Testis (tissue), 3 donors: ENCODE data around the gene TP73. TPM values are rescaled to one million over a fixed set of nuclear protein-coding genes. Genes with fewer than 3 reads are reported as not detected.

Experiments
- DNase-seq: peaks from one replicate; pipeline ENCODE4 v3.0.0-alpha.2; 2019
- H3K27ac ChIP-seq, 2 donors: fragments of 200-600 bp; sonication (generic); one replicate each; pipeline ENCODE4 v1.5.1; 2019
- H3K27me3 ChIP-seq: fragments of 200-600 bp; sonication (generic); one replicate; pipeline ENCODE4 v1.5.1; 2019
- H3K36me3 ChIP-seq: fragments of 200-600 bp; sonication (generic); one replicate; pipeline ENCODE4 v1.5.1; 2017; ENCODE audit warnings: low read depth; ENCODE audit errors: missing control alignments
- H3K4me1 ChIP-seq: fragments of 200-600 bp; sonication (generic); one replicate; pipeline ENCODE4 v1.5.1; 2019
- H3K4me3 ChIP-seq, 2 donors: fragments of 200-600 bp; sonication (generic); one replicate each; pipeline ENCODE4 v1.5.1; 2017 to 2019
- H3K9me3 ChIP-seq: fragments of 200-600 bp; sonication (generic); one replicate; pipeline ENCODE4 v1.5.1; 2017
- POLR2A ChIP-seq: fragments of 450-650 bp; IDR thresholded peaks from one replicate; pipeline ENCODE4 v1.6.1; 2017; ENCODE audit warnings: antibody characterized with exemption, mild to moderate bottlenecking, moderate library complexity
- WGBS, 2 donors: methylation state at CpG; one replicate each; pipeline ENCODE4 v1.1.5; 2018; 5-methylcytosine and 5-hydroxymethylcytosine counted together
- intact Hi-C: fragments of 100-400 bp; cut with DNase I; formaldehyde crosslinking; loops from one replicate; pipeline ENCODE4 v1.15.1; 2023; ENCODE audit warnings: low total_unique reads
- polyA plus RNA-seq: library from polyadenylated mRNA; stranded (reverse); fragments of 350-450 nt; fragmentation: Illumina TruSeq; extraction: RNeasy Lipid Tissue Mini Kit (QIAGEN cat#74804); gene quantifications from one replicate; pipeline ENCODE4 v1.2.3, GENCODE V29; 2014; ENCODE audit warnings: low read depth, low replicate concordance; ENCODE audit not compliant: insufficient read depth
- total RNA-seq, 2 donors: library from RNA; depleted of rRNA; stranded (reverse); fragments of >200 nt; gene quantifications; one replicate each; pipeline ENCODE4 v1.2.3, GENCODE V29; 2016
- TF ChIP-seq, protein P1 (sequence below), 3 experiments: fragments of 450-650 bp in 2 of 3; fragments of 200-600 bp in 1 of 3; sonication (generic) in 1 of 3; IDR thresholded peaks; one replicate each; pipeline ENCODE4 v1.5.1; 2016 to 2019; ENCODE audit warnings: antibody characterized with exemption in 3 of 3, mild to moderate bottlenecking in 2 of 3, moderate library complexity in 1 of 3

Gene TP73
- total and polyA plus RNA-seq, 3 donors from 2014 or later, result 1.3 to 2.2 (median 1.5) TPM

DNA sequence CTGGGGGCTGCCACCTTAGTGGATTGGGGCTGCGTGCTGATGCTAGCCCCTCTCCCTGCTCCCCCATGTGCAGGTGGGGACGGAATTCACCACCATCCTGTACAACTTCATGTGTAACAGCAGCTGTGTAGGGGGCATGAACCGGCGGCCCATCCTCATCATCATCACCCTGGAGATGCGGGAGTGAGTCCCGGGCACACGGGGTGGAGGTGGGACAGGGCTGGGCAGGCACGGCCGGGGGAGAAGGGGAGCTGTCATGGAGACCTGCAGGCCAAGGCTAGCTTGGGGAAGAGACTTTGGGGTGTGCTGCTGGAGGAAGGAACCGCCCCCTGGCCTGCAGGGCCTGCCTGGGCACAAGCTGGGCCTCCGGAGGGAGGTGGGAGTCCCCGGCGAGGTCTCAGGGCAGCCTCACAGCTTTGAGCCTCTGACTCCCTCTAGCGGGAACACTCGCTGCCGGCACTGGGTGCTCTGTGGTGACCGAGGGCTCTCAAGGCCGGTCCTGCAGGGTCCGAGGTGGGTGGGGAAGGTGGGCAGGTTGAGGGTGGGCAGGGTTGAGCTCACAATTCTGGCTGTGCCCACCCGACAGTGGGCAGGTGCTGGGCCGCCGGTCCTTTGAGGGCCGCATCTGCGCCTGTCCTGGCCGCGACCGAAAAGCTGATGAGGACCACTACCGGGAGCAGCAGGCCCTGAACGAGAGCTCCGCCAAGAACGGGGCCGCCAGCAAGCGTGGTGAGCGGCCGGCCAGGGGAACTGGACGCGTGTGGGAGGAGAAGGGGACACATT lies 74.9 kb downstream of the TP73 start:
- H3K36me3 ChIP-seq, result no peaks in the 10 kb centered on the region
- no peaks in the 10 kb centered on the region for H3K4me1 ChIP-seq
- no peaks in the 10 kb centered on the region for H3K27me3 ChIP-seq
- WGBS, 2 donors, result 52 to 59% methylated on average over 17 to 36 of the region's 37 CpGs
- no peaks in the 10 kb centered on the region for H3K9me3 ChIP-seq
- no peak overlapping the region for H3K4me3 ChIP-seq
- intact Hi-C loops, result no loop called here
- no peak overlapping the region for H3K27ac ChIP-seq
- TF ChIP-seq POLR2A, result no peak
- TF ChIP-seq, protein P1, sequence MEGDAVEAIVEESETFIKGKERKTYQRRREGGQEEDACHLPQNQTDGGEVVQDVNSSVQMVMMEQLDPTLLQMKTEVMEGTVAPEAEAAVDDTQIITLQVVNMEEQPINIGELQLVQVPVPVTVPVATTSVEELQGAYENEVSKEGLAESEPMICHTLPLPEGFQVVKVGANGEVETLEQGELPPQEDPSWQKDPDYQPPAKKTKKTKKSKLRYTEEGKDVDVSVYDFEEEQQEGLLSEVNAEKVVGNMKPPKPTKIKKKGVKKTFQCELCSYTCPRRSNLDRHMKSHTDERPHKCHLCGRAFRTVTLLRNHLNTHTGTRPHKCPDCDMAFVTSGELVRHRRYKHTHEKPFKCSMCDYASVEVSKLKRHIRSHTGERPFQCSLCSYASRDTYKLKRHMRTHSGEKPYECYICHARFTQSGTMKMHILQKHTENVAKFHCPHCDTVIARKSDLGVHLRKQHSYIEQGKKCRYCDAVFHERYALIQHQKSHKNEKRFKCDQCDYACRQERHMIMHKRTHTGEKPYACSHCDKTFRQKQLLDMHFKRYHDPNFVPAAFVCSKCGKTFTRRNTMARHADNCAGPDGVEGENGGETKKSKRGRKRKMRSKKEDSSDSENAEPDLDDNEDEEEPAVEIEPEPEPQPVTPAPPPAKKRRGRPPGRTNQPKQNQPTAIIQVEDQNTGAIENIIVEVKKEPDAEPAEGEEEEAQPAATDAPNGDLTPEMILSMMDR (IDR thresholded peaks at IDR 0.05), result peak in 1 of 3 experiments; percentile 33
- peak; percentile 60 for DNase-seq

DNA sequence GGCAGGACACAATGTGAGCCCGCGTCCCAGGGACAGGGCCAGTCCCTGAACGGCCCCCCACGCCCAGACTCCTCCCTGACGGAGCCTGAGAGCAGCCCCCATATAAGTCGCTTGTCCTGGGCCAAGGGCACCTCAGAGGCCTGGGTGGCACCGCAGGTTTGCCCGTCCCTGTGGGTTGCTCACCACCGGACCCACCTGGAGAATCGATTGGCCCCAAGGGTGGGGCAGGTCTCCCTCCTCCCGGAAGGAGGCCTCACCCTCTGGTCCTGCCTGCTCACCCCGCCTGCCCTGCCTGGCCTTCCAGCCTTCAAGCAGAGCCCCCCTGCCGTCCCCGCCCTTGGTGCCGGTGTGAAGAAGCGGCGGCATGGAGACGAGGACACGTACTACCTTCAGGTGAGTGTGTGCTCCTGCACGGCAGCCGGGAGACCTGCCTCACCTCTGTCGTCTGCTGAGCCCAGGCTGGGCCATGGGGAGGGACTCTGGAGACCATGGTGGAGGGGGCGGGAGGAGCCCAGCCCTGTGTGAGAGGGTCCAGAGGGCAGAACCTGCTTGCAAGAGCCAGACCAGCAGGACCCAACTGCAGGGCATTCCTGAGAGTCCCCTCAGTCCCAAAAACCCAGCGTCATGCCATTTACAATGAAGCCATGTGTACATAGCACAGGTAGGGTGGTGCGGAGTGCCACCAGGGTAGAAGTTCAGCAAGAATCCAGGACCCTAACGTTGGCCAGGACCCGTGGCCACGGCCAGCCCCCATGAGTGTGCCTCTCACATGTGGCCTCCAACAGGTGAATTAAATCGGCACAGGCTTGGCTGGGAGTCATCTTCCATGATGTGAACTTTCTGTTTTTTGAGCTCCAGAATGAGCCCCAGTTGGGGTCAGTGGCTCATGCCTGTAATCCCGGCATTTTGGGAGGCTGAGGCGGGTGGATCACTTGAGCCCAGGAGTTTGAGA lies 75.8 kb downstream of the TP73 start:
- no peak for TF ChIP-seq POLR2A
- TF ChIP-seq, protein P1 (IDR thresholded peaks at IDR 0.05), result no peak
- Histone ChIP-seq H3K4me3 (no peak overlapping the region), H3K4me1 (no peaks in the 10 kb centered on the region), H3K9me3 (no peaks in the 10 kb centered on the region), H3K27me3 (no peaks in the 10 kb centered on the region), H3K36me3 (no peaks in the 10 kb centered on the region), H3K27ac (no peak overlapping the region)
- intact Hi-C loops, result no loop called here
- 82 to 89% methylated on average over 15 to 31 of the region's 31 CpGs for WGBS, 2 donors
- DNase-seq, result no peak

DNA sequence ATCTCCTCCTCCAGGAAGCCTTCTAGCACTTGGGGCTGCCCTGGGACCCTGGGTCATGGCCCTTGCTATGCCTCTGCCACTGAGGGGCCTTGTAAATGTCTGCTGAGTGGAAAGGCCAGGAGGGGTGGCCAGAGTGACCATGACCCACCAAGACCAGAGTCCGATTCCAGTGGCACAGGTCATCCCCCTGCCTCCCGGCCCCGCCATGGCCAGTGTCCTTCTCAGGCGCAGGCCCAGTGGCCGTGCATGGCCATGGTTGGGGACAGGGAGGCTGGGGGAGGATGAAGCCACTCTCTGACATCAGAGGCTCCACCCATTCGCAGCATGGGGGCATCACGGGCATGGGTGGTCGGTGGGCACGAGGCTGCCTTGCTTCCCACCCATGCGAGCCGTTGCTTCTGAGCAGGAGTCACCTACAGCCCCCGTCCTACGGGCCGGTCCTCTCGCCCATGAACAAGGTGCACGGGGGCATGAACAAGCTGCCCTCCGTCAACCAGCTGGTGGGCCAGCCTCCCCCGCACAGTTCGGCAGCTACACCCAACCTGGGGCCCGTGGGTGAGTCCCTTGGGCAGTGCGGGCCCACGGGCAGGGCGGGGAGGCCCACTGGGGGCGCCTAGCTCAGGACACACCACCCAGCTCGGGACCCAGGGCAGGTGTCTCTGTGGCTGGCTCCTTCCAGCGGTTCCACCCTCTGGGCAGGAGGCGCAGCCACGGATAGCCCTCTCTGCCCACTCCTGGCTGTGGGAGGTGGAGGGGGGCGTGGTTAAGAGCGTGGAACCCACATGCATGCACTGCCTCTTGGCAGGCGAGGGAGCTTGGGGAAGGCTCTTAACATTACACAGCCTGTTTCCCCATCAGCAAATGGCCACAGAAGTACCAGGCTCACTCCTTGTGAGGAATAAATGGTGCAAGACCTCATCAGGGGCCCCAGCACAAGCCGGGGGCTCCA lies 77.6 kb downstream of the TP73 start:
- Histone ChIP-seq H3K27me3 (no peaks in the 10 kb centered on the region), H3K4me1 (no peaks in the 10 kb centered on the region), H3K36me3 (no peaks in the 10 kb centered on the region), H3K4me3 (no peak overlapping the region), H3K27ac (no peak overlapping the region), H3K9me3 (no peaks in the 10 kb centered on the region)
- 82 to 85% methylated on average over 14 to 32 of the region's 32 CpGs for WGBS, 2 donors
- TF ChIP-seq POLR2A, result no peak
- TF ChIP-seq, protein P1 (IDR thresholded peaks at IDR 0.05), result no peak
- DNase-seq, result peak; percentile 53
- intact Hi-C loops, result no loop called here

DNA sequence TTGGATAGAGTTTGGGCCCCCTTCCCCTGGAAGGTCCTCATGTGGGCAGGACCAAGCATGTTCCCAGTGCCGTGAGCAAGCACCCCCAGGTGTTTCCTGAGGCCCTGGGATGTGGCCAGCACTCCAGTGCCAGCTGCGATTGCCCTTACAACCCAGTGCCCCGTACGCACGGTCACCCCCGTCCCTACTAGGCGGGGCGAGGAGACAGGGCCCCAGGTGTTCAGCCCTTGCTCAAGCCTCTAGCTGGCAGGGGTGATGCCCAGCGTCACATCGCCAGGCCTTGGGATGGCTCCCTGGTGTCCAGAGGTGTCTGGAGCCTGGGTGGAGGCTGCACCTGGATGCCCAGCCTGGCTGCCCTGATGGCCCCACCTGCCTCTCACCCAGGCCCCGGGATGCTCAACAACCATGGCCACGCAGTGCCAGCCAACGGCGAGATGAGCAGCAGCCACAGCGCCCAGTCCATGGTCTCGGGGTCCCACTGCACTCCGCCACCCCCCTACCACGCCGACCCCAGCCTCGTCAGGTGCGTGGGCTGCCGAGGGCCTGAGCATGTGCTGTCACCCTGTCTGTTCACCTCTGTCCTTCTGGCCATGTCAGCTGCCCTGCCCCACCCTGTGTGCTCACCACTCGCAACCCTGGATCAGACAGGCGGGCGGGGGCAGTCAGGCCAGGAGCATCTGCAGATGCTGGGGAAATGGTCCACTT lies 78.4 kb downstream of the TP73 start:
- Histone ChIP-seq H3K27me3 (no peaks in the 10 kb centered on the region), H3K36me3 (no peaks in the 10 kb centered on the region), H3K4me1 (no peaks in the 10 kb centered on the region), H3K27ac (no peak overlapping the region), H3K4me3 (no peak overlapping the region), H3K9me3 (no peaks in the 10 kb centered on the region)
- DNase-seq, result no peak
- no peak for TF ChIP-seq POLR2A
- TF ChIP-seq, protein P1 (IDR thresholded peaks at IDR 0.05), result no peak
- intact Hi-C loops, result no loop called here
- WGBS, 2 donors, result 87 to 93% methylated on average over 8 to 25 of the region's 25 CpGs
